AG04450 (cell line): ENCODE data around the gene ATP9B. TPM values are rescaled to one million over a fixed set of nuclear protein-coding genes. Genes with fewer than 3 reads are reported as not detected.

Experiments used
- CTCF ChIA-PET: fragments of 300-600, 350-600 bp; formaldehyde crosslinking; extraction: SDS; loops from one replicate; lab custom pipeline; 2022; ENCODE audit warnings: antibody characterized with exemption, inconsistent platforms; lab: Charles Lee
- POLR2A ChIA-PET: fragments of 350-600 bp; formaldehyde crosslinking; extraction: SDS; loops from one replicate; lab custom pipeline; 2021; ENCODE audit warnings: antibody characterized with exemption, inconsistent platforms; lab: Yijun Ruan, JAX
- DNase-seq: peaks from one replicate; pipeline ENCODE4 v3.0.0-alpha.2; 2011; ENCODE audit warnings: low read depth, low spot score
- H3K27ac ChIP-seq: one replicate; pipeline ENCODE4 v1.5.1; 2012; ENCODE audit warnings: low read depth, low read length, control low read depth
- H3K27me3 ChIP-seq: one replicate; pipeline ENCODE4 v1.6.0; 2012; ENCODE audit warnings: low read length; ENCODE audit not compliant: control insufficient read depth, insufficient read depth
- H3K4me3 ChIP-seq: 2 replicates; pipeline ENCODE4 v1.5.1; 2011; ENCODE audit warnings: mild to moderate bottlenecking, low read depth, low read length, control low read depth
- H3K9me3 ChIP-seq: 2 replicates; pipeline ENCODE4 v1.5.1; 2012; ENCODE audit warnings: low read length; ENCODE audit not compliant: control insufficient read depth, insufficient read depth
- polyA plus RNA-seq: library from polyadenylated mRNA; depleted of rRNA; stranded (reverse); fragments of >200 nt; gene quantifications from 2 replicates; pipeline ENCODE4 v1.2.3, GENCODE V29; 2011
- TF ChIP-seq, protein P1 (sequence below): IDR thresholded peaks from 2 replicates; pipeline ENCODE4 v1.5.1; 2011; ENCODE audit warnings: low read depth, low read length, control low read depth, inconsistent platforms

The ATP9B gene
- polyA plus RNA-seq, 1 experiment, result 18.1 TPM

DNA sequence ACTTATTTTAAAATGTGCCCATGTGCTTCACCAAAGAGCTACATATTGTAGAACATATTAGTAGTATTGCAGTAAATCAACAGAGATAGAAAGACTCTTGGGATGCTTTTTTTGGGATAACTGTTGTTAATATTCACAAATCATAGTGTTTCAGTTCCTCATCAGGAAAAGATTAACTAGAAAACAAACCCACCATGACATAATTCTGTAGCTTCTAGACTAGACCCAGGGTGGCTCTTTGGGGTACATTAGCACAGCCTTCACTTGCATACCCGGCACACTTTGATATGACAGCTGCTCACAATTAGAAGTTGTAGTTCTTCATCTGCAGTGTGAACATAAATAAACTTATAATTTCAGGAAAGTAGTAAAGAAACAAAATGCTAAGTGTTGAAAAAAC is 154.2 kb downstream of the ATP9B start:
- no peak for DNase-seq
- ChIA-PET CTCF (interaction anchor here (0.8 to 1.1 kb wide), 2 partner anchors 19 to 96 kb away, joined by 3 to 5 read pairs; no protein-coding TSS in a partner anchor), POLR2A (no interaction called here)
- Histone ChIP-seq H3K27ac (no peak overlapping the region), H3K4me3 (no peak overlapping the region), H3K9me3 (no peaks in the 10 kb centered on the region), H3K27me3 (no peaks in the 10 kb centered on the region)
- TF ChIP-seq, protein P1, sequence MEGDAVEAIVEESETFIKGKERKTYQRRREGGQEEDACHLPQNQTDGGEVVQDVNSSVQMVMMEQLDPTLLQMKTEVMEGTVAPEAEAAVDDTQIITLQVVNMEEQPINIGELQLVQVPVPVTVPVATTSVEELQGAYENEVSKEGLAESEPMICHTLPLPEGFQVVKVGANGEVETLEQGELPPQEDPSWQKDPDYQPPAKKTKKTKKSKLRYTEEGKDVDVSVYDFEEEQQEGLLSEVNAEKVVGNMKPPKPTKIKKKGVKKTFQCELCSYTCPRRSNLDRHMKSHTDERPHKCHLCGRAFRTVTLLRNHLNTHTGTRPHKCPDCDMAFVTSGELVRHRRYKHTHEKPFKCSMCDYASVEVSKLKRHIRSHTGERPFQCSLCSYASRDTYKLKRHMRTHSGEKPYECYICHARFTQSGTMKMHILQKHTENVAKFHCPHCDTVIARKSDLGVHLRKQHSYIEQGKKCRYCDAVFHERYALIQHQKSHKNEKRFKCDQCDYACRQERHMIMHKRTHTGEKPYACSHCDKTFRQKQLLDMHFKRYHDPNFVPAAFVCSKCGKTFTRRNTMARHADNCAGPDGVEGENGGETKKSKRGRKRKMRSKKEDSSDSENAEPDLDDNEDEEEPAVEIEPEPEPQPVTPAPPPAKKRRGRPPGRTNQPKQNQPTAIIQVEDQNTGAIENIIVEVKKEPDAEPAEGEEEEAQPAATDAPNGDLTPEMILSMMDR, result no peak

DNA sequence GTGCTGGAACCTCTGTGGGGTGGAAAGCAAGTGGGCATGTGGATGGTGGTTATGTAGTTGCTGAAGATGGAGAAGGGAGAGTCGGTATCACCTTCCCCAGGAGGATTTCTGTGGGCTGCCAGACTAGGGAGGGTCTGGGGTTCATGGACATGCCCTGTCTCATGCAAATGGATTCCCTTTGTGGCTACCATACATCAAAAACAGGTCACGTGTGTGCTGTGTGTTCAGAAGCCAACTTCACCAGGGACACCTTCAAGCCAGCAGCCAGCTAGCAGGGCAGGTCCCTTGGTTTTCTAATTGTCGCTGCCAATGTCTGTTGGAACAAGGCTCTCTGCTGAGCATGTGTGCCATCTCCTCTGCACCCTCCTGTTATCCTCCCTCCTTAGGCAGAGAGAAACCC is 155.2 kb downstream of the ATP9B start:
- CTCF ChIA-PET, result no interaction called here
- H3K9me3 ChIP-seq, result no peaks in the 10 kb centered on the region
- no peaks in the 10 kb centered on the region for H3K27me3 ChIP-seq
- POLR2A ChIA-PET, result no interaction called here
- no peak overlapping the region for H3K4me3 ChIP-seq
- H3K27ac ChIP-seq, result no peak overlapping the region
- TF ChIP-seq, protein P1, result no peak
- DNase-seq, result no peak

DNA sequence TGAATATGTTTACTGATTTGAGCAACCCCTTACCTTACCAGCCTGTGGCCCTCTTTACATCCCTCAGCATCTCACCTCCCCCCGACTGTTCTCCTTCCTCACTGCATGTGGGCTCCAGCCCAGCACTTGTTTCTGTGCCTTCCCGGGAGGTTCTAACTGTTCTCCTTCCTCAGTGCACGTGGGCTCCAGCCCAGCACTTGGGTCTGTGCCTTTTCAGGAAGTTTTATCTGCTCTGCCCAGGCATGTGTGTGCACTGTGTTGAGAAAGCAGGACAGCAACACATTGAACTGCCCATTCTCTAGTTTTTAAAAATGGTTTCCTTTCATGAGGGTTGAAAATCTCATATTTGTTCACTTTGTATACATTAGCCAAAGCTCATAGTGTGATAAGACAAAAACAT is 158.4 kb downstream of the ATP9B start:
- H3K9me3 ChIP-seq, result no peaks in the 10 kb centered on the region
- ChIA-PET POLR2A (no interaction called here), CTCF (no interaction called here)
- no peak for DNase-seq
- H3K4me3 ChIP-seq, result no peak overlapping the region
- no peak overlapping the region for H3K27ac ChIP-seq
- TF ChIP-seq, protein P1, result no peak
- H3K27me3 ChIP-seq, result no peaks in the 10 kb centered on the region

DNA sequence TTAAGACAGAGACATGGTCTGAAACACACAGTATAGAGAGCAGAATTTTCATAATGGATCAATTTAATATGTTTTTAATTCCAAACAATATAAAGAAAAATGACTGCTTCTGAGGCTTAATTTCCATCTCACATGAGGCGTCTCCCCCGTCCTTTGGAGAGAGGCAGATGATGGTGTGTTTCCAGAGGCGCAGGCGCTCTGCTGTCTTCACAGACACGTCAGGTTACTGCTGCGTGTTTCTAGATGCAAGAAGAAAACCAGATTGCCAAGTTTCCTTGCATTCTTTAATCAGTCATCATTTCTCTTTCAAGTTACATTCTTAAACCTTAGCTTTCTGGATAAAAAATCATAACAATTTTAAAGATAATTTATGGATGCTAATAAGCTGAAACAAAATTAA is 160.2 kb downstream of the ATP9B start:
- Histone ChIP-seq H3K4me3 (no peak overlapping the region), H3K27me3 (no peaks in the 10 kb centered on the region), H3K27ac (no peak overlapping the region), H3K9me3 (no peaks in the 10 kb centered on the region; the same call in 1 of the 2 replicates)
- ChIA-PET POLR2A (no interaction called here), CTCF (no interaction called here)
- no peak for DNase-seq
- TF ChIP-seq, protein P1, result no peak

DNA sequence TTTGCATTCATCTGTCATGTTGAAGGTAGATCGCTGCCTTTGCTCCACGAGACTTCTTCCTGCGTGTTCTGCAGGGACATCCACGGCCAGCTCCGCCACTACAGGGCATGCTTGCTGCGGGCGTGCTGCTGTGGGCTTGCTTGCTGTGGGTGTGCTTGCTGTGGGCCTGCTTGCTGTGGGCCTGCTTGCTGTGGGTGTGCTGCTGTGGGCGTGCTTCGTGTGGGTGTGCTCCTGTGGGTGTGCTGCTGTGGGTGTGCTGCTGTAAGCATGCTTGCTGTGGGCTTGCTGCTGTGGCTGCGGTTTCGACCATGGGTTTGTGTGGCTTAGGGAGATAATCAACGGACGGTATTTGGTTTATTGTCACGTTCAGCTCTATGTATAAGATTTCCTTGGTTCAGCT is 165.2 kb downstream of the ATP9B start:
- TF ChIP-seq, protein P1, result no peak
- Histone ChIP-seq H3K27me3 (no peaks in the 10 kb centered on the region), H3K27ac (no peak overlapping the region), H3K4me3 (no peak overlapping the region), H3K9me3 (no peaks in the 10 kb centered on the region; the same call in 1 of the 2 replicates)
- ChIA-PET CTCF (no interaction called here), POLR2A (no interaction called here)
- no peak for DNase-seq
